GM12878 (cell line): ENCODE measurements around the gene MYL6B. TPM values are rescaled to one million over a fixed set of nuclear protein-coding genes. Genes with fewer than 3 reads are reported as not detected.

Experiments
- BACH1 ChIP-seq: fragments of 450-650 bp; IDR thresholded peaks from 2 replicates; pipeline ENCODE4 v1.6.1; 2017; ENCODE audit warnings: mild to moderate bottlenecking, borderline replicate concordance
- HCFC1 ChIP-seq: fragments of 150-350 bp; IDR thresholded peaks from 2 replicates; pipeline ENCODE4 v1.6.1; 2014; ENCODE audit warnings: low read length
- POU2F2 ChIP-seq: IDR thresholded peaks from 3 replicates; pipeline ENCODE4 v1.6.1; 2011; ENCODE audit warnings: low read depth, mild to moderate bottlenecking, low read length, borderline replicate concordance
- RFX5 ChIP-seq: IDR thresholded peaks from 2 replicates; pipeline ENCODE4 v1.6.1; 2011; ENCODE audit warnings: low read depth, low read length, improper control_type of control experiment
- SREBF2 ChIP-seq: IDR thresholded peaks from 2 replicates; pipeline ENCODE4 v1.6.1; 2012; ENCODE audit warnings: mild to moderate bottlenecking, low read length
- TBL1XR1 ChIP-seq: IDR thresholded peaks from 2 replicates; pipeline ENCODE4 v1.6.1; 2012; ENCODE audit warnings: low read depth, low read length, improper control_type of control experiment
- ZNF622 ChIP-seq: fragments of 450-650 bp; IDR thresholded peaks from 2 replicates; pipeline ENCODE4 v1.6.1; 2017; ENCODE audit warnings: mild to moderate bottlenecking, inconsistent platforms
- polyA plus RNA-seq, 11 experiments: library from polyadenylated mRNA; depleted of rRNA in 4 of 11; unstranded in 6 of 11; stranded (reverse) in 5 of 11; fragments of >200 nt; fragmentation: Nextera tagmentation in 4 of 11; fragmentation: Illumina TruSeq in 1 of 11; extraction: Ambion mirVana in 4 of 11; extraction: Trizol in 1 of 11; gene quantifications; 1 replicate in 1 of 11; 2 replicates in 10 of 11; pipeline versions ENCODE4 v1.2.1 to v1.2.3, GENCODE V29; 2011 to 2016; ENCODE audit warnings: inconsistent platforms in 2 of 11, missing spikeins in 2 of 11, low read depth in 1 of 11
- total RNA-seq, 4 experiments: library from RNA; depleted of rRNA in 3 of 4; stranded (reverse); fragments of >200 nt in 3 of 4; fragmentation: Illumina TruSeq in 1 of 4; extraction: Trizol in 1 of 4; gene quantifications; 2 replicates each; pipeline versions ENCODE4 v1.2.1 to v1.2.3, GENCODE V29; 2013 to 2021
- TF ChIP-seq, protein P1 (sequence below), 3 experiments: IDR thresholded peaks in 2 of 3; conservative IDR thresholded peaks in 1 of 3; 2 replicates each; pipeline ENCODE4 v1.5.1; 2011; ENCODE audit warnings: low read depth in 3 of 3, low read length in 3 of 3, mild to moderate bottlenecking in 3 of 3, control low read depth in 2 of 3, moderate library complexity in 2 of 3, inconsistent platforms in 1 of 3, mixed read lengths in 1 of 3; ENCODE audit not compliant: control insufficient read depth in 2 of 3, insufficient read depth in 1 of 3; ENCODE audit errors: extremely low read depth in 1 of 3
- TF ChIP-seq, protein P2 (sequence below): IDR thresholded peaks from 2 replicates; pipeline ENCODE4 v1.6.1; 2011; ENCODE audit warnings: low read depth, mild to moderate bottlenecking, low read length, moderate library complexity, borderline replicate concordance; ENCODE audit errors: extremely low read depth
- TF ChIP-seq, protein P3 (sequence below): fragments of 150-350 bp; IDR thresholded peaks from 2 replicates; pipeline ENCODE4 v1.6.1; 2016; ENCODE audit warnings: low read depth, low read length
- TF ChIP-seq, protein P4 (sequence below): fragments of 450-650 bp; IDR thresholded peaks from 2 replicates; pipeline ENCODE4 v1.6.1; 2018; ENCODE audit warnings: mild to moderate bottlenecking, low read depth, moderate library complexity; ENCODE audit not compliant: partially characterized antibody
- TF ChIP-seq, protein P5 (sequence below): IDR thresholded peaks from 2 replicates; pipeline ENCODE4 v1.6.1; 2012; ENCODE audit warnings: low read depth, low read length, improper control_type of control experiment
- TF ChIP-seq, protein P6 (sequence below): fragments of 450-650 bp; IDR thresholded peaks from 2 replicates; pipeline ENCODE4 v1.6.1; 2018; ENCODE audit warnings: borderline replicate concordance, mild to moderate bottlenecking; ENCODE audit not compliant: partially characterized antibody

MYL6B gene
- total and polyA plus RNA-seq, 10 of the 15 experiments (the other 5 are each of a cell fraction or from before 2014, with no cell fraction given) = 75.5 to 153 (median 114) TPM

DNA sequence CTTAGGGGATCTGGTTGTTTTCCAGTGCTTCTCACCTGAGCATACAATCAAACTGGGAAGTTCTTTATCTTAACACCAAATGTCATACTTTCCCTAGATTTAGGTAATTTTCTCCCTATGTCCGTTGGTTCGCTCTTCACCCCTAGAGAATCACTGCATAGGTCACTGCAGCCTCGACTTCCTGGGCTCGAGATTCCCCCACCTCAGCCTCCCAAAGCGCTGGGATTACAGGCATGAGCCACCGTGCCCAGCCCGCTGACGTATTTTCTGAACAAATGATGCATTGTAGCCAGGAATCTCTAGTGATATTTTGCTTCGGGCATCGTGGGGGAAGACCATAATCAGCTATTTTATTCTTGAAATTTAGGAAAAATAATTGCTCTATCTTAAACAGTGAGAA, 37.1 kb upstream of the MYL6B start (continued):
- TF ChIP-seq, protein P1, sequence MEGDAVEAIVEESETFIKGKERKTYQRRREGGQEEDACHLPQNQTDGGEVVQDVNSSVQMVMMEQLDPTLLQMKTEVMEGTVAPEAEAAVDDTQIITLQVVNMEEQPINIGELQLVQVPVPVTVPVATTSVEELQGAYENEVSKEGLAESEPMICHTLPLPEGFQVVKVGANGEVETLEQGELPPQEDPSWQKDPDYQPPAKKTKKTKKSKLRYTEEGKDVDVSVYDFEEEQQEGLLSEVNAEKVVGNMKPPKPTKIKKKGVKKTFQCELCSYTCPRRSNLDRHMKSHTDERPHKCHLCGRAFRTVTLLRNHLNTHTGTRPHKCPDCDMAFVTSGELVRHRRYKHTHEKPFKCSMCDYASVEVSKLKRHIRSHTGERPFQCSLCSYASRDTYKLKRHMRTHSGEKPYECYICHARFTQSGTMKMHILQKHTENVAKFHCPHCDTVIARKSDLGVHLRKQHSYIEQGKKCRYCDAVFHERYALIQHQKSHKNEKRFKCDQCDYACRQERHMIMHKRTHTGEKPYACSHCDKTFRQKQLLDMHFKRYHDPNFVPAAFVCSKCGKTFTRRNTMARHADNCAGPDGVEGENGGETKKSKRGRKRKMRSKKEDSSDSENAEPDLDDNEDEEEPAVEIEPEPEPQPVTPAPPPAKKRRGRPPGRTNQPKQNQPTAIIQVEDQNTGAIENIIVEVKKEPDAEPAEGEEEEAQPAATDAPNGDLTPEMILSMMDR (IDR thresholded peaks at IDR 0.05 in 2 of 3, conservative IDR thresholded peaks at IDR 0.05 in 1 of 3; ENCODE audit: control insufficient read depth in 2 of 3, extremely low read depth in 1 of 3, insufficient read depth in 1 of 3, low read depth in 3 of 3, low read length in 3 of 3) = no peak
- TF ChIP-seq, protein P2, sequence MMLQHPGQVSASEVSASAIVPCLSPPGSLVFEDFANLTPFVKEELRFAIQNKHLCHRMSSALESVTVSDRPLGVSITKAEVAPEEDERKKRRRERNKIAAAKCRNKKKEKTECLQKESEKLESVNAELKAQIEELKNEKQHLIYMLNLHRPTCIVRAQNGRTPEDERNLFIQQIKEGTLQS = no peak
- TF ChIP-seq RFX5 (no peak), POU2F2 (no peak), ZNF622 (no peak), BACH1 (no peak), SREBF2 (no peak), TBL1XR1 (no peak), HCFC1 (no peak)
- TF ChIP-seq, protein P3, sequence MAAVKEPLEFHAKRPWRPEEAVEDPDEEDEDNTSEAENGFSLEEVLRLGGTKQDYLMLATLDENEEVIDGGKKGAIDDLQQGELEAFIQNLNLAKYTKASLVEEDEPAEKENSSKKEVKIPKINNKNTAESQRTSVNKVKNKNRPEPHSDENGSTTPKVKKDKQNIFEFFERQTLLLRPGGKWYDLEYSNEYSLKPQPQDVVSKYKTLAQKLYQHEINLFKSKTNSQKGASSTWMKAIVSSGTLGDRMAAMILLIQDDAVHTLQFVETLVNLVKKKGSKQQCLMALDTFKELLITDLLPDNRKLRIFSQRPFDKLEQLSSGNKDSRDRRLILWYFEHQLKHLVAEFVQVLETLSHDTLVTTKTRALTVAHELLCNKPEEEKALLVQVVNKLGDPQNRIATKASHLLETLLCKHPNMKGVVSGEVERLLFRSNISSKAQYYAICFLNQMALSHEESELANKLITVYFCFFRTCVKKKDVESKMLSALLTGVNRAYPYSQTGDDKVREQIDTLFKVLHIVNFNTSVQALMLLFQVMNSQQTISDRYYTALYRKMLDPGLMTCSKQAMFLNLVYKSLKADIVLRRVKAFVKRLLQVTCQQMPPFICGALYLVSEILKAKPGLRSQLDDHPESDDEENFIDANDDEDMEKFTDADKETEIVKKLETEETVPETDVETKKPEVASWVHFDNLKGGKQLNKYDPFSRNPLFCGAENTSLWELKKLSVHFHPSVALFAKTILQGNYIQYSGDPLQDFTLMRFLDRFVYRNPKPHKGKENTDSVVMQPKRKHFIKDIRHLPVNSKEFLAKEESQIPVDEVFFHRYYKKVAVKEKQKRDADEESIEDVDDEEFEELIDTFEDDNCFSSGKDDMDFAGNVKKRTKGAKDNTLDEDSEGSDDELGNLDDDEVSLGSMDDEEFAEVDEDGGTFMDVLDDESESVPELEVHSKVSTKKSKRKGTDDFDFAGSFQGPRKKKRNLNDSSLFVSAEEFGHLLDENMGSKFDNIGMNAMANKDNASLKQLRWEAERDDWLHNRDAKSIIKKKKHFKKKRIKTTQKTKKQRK = no peak
- TF ChIP-seq, protein P4, sequence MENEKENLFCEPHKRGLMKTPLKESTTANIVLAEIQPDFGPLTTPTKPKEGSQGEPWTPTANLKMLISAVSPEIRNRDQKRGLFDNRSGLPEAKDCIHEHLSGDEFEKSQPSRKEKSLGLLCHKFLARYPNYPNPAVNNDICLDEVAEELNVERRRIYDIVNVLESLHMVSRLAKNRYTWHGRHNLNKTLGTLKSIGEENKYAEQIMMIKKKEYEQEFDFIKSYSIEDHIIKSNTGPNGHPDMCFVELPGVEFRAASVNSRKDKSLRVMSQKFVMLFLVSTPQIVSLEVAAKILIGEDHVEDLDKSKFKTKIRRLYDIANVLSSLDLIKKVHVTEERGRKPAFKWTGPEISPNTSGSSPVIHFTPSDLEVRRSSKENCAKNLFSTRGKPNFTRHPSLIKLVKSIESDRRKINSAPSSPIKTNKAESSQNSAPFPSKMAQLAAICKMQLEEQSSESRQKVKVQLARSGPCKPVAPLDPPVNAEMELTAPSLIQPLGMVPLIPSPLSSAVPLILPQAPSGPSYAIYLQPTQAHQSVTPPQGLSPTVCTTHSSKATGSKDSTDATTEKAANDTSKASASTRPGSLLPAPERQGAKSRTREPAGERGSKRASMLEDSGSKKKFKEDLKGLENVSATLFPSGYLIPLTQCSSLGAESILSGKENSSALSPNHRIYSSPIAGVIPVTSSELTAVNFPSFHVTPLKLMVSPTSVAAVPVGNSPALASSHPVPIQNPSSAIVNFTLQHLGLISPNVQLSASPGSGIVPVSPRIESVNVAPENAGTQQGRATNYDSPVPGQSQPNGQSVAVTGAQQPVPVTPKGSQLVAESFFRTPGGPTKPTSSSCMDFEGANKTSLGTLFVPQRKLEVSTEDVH = no peak
- TF ChIP-seq, protein P5, sequence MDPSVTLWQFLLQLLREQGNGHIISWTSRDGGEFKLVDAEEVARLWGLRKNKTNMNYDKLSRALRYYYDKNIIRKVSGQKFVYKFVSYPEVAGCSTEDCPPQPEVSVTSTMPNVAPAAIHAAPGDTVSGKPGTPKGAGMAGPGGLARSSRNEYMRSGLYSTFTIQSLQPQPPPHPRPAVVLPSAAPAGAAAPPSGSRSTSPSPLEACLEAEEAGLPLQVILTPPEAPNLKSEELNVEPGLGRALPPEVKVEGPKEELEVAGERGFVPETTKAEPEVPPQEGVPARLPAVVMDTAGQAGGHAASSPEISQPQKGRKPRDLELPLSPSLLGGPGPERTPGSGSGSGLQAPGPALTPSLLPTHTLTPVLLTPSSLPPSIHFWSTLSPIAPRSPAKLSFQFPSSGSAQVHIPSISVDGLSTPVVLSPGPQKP = no peak
- TF ChIP-seq, protein P6, sequence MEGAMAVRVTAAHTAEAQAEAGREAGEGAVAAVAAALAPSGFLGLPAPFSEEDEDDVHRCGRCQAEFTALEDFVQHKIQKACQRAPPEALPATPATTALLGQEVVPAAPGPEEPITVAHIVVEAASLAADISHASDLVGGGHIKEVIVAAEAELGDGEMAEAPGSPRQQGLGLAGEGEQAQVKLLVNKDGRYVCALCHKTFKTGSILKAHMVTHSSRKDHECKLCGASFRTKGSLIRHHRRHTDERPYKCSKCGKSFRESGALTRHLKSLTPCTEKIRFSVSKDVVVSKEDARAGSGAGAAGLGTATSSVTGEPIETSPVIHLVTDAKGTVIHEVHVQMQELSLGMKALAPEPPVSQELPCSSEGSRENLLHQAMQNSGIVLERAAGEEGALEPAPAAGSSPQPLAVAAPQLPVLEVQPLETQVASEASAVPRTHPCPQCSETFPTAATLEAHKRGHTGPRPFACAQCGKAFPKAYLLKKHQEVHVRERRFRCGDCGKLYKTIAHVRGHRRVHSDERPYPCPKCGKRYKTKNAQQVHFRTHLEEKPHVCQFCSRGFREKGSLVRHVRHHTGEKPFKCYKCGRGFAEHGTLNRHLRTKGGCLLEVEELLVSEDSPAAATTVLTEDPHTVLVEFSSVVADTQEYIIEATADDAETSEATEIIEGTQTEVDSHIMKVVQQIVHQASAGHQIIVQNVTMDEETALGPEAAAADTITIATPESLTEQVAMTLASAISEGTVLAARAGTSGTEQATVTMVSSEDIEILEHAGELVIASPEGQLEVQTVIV = no peak
